ENCODE measurements around the gene DNAH6.

DNAH6 gene

DNA sequence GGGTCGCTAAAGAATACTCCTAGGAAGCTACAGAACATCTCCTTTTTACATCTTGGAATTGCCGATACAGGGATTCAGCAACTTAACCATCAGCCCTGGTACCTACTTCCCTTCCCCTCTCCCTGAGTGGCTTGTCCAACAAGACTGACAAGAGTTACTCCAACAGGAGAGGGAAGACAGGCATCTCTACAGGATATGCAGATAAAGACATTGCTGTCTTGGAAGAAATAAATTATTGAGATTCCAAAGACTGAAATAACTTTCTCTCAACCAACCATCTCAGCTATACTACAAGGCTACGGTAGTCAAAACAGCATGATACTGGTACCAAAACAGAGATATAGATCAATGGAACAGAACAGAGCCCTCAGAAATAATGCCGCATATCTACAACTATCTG is 277.3 kb downstream of the DNAH6 start:
- no peak for DNase-seq (ENCODE audit: low read depth in 2 of 2)

DNA sequence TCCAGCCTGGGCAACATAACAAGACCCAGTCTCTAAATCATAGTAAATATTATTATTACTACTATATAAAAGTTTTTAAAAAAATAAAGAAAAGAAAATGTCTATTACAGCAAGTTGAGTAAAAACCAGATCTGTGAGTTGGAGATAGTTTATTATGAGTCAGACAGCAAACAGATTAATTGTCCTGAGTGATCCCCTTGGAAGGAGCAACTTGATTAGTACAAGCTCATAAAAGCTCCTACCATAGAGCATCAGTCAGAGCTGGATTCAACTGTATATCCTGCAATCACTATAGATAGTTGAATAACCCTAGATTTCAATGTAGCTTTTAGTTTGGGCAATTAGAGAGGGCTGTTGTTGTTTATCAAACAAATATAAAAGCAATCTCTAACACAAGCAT is 280.5 kb downstream of the DNAH6 start:
- DNase-seq (ENCODE audit: low read depth in 2 of 2): no peak

DNA sequence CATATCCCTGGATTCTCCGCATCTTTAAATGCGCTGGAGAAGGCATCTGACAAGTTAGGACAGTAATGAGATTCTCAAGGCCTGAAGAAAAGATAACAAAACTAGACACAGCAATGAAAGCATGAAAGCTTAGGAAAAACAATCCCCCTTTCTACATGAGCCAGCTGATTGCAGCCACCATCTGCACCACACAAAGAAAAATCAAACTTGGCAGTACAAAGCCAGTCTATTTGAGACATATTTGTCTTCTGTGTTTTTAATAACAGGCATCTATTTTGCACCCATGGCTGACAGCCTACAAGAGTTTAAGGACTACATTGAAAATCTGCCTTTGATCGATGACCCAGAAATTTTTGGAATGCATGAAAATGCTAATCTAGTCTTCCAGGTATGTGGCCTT is 281.0 kb downstream of the DNAH6 start:
- DNase-seq (ENCODE audit: low read depth in 2 of 2): no peak

DNA sequence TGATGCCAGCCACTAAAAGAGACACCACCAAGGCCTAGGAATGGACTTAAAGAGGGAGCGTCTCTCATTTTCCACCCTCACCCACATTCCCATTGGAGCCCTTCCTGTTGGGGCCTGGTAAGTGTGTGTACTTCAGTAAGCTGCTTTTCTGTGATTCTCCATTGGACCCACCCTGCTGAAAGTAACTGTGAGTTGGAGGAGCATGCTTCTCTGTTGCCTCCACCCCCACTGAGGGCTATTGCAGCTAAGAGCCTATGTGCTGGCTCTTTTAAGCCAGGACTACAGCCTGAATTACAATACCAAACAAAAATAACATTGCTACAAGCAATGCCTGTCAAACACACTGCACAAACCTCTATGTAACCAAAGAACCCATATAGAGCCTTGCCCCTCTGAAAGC is 283.5 kb downstream of the DNAH6 start:
- DNase-seq (ENCODE audit: low read depth in 2 of 2): no peak

DNA sequence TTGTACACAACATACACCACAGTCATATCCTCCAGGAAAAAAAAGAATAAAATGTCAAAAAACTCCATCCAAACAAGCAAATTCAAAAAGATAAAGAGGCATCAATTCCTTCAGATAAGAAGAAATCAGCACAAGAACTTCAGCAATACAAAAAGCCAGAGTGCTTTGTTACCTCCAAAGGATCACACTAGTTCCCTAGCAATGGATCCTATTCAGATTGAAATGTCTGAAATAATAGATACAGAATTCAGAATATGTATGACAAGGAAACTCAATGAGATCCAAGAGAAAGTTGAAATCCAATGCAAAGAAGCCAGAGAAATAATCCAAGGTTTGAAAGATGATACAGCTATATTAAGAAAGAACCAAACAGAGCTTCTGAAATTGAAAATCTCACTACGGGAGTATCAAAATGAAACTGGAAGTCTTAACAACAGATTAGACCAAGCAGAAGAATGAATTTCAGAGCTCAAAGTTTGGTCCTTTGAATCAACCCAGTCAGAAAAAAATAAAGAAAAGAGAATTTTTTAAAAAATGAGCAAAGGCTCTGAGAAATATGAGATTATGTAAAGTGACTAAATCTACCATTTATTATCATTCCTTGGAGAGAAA is 284.0 kb downstream of the DNAH6 start:
- DNase-seq (ENCODE audit: low read depth in 2 of 2): no peak

DNA sequence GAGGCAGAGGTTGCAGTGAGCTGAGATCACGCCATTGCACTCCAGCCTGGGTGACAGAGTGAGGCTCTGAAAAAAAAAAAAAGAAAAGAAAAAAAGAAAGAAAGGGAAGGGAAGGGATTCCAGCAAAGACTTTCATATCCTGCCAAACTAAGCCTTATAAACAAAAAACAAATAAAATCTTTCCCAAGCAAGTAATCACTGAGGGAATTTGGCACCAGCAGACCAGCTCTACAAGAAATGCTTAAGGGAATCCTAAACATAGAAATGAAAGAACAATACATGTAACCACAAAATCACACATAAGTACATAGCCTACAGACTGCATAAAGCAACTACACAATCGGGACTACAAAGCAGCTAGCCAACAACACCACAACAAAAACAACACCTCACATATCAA is 285.5 kb downstream of the DNAH6 start:
- no peak for DNase-seq (ENCODE audit: low read depth in 2 of 2)

DNA sequence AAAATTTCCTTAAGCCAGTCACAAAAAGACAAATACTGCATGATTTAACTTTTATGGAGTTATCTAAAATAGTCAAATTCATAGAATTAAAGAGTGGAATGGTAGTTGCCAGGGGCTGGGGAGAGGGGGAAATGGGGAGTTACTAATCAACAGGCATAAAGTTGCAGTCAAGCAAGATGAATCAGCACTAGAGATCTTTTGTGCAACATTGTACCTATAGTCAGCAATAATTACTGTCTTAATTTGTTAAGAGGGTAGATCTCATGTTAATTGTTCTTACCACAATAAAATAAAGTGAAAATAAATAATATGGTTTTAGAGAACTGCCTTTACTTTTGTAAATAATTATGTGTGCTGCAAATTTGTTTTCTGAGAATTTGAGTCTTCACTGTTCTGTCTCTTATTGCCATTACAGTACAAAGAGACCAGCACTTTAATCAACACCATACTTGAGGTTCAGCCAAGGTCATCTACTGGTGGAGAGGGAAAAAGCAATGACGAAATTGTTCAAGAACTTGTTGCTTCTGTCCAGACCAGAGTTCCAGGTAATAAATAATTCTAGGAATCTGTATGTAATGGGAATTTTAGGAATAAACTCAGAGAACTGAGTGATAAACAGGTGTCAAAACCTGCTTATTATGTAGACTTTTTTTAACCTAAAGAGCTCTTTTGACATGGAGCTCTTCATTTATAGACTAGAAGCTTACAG is 289.1 kb downstream of the DNAH6 start:
- DNase-seq (ENCODE audit: low read depth in 2 of 2): no peak

DNA sequence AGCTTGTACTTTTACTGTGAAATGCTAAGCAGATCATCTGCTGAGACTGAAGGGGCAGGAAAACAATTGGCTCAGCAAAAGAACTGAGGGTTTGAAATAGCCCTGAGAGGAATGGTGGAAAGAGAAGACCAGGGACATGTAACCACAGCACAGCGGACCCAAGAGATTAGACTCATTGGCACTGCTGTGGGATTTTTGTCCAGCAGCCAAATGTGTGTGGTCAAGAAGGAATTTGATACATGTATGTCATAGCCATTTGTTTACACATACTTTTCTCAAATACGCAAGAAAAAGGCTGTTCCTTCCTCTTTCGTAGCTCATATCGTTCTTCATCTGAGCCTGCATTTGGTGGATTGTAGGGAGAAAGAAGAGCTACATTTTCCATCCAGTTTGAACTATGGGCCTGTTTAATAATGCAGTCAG is 290.8 kb downstream of the DNAH6 start:
- DNase-seq (ENCODE audit: low read depth in 2 of 2): no peak

DNA sequence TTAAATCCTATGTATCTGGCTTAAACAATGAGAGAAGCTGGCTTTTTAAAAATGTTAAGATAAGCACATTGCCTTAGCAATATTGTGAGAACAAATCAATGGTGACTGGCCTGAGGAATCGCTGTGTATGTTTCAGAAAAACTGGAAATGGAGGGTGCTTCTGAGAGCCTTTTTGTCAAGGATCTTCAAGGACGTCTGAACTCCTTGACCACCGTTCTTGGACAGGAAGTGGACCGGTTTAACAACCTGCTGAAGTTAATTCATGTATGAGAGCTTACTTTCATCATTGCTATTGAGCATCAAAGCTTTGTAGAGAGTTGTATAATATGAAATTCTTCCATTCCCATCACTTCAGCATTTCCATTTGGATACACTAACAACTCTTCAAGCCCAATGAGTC is 292.0 kb downstream of the DNAH6 start:
- no peak for DNase-seq (ENCODE audit: low read depth in 2 of 2)

DNA sequence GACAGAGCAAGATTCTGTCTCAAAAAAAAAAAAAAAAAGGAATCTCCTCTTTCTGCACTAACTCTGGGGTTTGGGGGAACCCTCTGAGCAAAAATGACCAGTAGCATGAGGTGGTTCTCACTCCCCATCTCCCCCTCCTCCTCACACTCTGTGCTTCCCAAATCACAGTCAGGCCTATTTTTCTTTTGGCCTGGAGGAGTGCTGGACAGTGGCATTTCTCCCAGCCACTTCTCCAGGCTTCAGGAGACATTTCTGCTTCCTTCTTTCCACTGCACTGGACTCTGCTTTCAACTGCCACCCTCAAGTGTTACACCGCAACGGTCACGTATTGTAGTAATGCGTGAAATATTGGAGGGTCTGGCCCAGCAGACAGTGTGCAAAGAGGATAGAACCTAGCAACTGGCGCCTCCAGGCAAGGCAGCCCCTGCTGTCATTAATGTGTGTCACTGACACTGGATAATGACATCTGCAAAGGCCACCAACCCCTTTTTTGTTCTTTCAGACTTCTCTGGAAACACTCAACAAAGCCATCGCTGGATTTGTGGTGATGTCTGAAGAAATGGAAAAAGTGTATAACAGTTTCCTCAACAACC is 295.6 kb downstream of the DNAH6 start:
- DNase-seq (ENCODE audit: low read depth in 2 of 2): no peak

DNA sequence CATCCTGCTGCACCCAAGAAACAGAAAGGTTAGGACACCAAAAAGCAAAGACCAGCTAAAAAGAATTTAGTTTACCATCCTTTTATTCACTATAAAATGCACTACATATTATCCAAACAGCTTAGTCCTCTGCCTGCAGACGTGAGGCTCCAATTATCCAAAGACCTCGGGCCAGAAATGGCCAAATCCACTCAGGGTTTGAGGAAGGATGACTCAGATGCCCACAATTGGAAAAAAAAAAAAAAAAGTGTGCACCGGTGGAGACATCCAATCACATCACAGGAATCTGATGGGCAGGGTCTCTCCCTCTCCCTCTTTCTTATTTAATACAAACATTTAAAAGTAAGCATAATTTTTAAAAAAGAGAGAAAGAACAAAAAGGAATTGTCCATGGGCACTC is 298.8 kb downstream of the DNAH6 start:
- no peak for DNase-seq (ENCODE audit: low read depth in 2 of 2)

DNA sequence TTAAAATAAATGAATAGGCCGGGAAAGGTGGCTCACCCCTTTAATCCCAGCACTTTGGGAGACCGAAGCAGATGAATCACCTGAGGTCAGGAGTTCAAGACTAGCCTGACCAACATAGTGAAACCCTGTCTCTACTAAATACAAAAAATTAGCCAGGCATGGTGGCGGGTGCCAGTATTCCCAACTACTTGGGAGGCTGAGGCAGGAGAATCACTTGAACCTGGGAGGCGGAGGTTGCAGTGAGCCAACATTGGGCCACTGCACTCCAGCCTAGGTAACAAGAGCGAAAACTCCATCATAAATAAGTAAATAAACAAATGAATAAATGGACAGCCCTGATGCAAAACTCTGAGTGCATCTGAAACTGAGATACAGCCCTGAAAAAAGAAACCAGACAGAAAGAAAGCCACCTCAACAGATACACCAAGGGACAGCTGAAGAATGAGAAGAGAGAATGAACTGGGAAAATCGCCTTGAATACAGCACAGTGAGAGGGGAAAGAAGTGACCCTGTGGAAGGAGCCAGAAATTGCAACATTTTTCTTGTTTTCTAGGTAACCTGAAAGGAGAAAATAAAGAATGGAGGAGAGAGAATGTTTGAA is 300.2 kb downstream of the DNAH6 start:
- no peak for DNase-seq (ENCODE audit: low read depth in 2 of 2)

DNA sequence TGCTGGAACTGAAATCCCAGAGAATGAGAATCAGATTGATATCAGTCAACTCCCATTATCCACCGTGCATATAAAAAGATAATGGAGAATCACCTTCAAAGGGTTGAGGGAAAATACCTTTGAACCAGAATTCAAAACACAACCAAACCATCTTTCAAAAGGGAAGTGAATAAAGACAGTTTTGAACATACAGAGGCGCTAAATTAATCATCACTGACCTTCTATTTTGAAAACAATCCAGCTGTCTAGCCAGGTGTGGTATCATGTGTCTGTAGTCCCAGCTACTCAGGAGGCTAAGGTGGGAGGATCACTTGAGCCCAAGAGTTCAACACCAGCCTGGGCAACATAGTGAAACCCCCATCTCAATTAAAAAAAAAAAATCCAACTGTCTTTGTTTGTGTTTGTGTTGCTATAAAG is 300.9 kb downstream of the DNAH6 start:
- DNase-seq (ENCODE audit: low read depth in 2 of 2): no peak

DNA sequence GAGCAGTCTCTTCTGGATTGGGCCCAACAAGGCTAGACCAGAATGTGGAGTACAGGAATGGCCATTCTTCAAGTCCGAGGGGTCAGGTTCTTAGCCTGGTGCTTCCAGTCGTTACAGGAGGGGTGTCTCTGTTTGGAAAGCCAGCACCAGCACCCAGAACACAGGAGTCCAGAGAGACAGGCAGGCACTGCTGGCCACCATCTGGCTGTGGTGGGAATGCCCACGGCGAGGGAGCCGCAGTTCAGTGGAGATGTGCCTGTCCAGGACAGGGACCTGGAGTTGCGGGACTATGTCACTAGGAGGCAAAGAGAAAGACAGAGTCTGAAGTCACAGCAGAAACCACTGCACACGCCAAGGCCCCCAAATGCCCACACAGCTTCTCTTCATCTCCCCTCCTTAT is 305.5 kb downstream of the DNAH6 start:
- no peak for DNase-seq (ENCODE audit: low read depth in 2 of 2)

DNA sequence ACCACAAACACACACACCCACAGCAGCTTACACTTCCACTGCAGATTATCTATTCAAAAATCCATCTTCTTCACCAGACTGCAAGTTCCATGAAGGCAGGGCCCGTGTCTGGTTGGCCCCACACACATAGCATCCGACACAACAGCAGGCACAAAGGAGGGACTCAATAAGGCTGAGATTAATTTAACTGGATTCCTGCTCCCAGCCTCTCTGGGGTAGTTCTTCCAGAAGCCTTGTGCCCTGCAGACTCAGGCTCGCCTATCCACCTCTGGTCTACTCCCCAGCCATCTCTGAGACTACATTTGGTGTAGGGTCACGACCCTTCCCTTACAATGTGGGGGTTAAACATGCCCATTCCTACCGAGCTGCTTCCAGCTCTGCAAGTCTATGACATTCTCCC is 306.9 kb downstream of the DNAH6 start:
- DNase-seq (ENCODE audit: low read depth in 2 of 2): no peak

DNA sequence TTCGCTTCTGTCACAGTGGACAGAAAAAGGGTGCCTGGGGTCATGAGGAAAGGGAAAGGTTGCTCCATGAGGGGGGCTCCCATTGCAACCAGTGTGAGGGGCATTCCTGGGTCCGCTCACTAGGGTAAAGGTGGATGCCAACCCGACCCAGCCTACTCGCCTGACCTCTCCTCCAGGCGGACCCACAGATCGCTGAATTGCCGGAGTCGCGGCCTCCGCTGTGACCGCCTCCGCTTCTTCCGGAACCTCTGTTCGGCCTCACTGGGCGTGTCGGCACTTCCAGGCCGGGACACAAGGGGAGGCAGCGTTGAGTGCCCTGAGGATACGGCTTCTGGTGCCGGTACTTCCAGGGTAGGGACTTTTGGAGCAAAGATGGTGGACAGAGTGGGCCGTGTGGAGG is 307.5 kb downstream of the DNAH6 start:
- DNase-seq (ENCODE audit: low read depth in 2 of 2): no peak

DNA sequence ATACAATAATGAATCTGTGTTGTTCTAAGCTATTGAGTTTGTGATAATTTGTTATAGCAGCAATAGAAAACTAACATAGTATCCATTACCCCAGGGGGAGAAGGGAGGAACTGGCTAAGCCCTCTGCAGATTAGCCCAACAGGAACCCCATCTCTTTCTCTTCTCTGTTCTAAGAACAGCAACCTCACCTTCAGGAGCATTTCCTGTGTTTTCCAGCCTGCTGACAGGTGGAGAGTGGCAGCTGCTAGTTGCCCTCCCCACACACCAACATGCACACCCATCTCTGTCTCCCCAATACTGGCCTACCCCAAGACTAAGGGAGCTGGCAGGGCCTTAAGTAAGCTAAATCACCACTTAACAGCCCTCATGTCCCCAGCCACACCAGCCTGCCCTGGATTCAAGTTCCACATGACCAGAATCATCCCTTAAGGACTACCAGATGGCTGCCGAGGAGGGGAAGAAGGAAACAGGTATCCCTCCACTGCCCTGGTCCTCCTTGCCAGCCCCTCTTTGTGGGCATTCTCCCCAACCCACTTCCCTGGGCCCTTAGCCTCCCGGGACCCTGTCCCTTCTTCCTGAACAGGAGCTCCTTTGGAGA is 311.8 kb downstream of the DNAH6 start:
- no peak for DNase-seq (ENCODE audit: low read depth in 2 of 2)

DNA sequence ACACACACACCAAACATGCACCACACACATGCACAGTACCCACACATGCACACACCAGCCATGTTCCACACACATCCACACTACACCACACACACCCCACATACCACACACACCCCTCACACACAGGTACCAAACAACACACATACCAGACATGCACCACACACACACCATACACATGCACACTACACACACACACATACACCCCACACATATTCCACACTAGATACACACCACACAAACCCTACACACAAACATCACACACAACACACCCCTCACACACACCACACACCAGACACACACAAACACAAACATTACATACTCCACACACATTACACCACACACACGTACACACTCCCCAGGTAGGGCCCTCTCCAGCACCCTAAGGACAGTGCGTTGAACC is 313.4 kb downstream of the DNAH6 start:
- no peak for DNase-seq (ENCODE audit: low read depth in 2 of 2)

DNA sequence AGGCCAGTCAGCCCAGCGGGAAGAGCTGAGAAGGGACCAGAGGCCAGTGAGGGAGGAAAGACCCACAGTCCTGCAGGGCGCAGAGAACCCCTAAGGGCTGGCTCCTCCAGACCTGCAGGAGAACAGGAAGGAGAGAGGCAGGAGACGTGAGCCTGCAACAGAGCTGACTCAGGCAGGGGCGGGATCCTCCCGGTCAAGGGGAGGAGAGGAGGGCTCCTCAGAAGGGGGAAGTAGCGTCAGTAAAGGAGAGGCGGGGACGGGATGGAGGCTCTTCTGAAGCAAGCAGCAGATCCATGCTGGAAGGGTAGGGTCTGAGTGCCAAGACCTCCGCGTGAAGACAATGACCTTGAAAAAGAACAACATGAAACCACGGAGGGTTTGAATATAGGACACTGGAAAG is 313.8 kb downstream of the DNAH6 start:
- no peak for DNase-seq (ENCODE audit: low read depth in 2 of 2)

DNA sequence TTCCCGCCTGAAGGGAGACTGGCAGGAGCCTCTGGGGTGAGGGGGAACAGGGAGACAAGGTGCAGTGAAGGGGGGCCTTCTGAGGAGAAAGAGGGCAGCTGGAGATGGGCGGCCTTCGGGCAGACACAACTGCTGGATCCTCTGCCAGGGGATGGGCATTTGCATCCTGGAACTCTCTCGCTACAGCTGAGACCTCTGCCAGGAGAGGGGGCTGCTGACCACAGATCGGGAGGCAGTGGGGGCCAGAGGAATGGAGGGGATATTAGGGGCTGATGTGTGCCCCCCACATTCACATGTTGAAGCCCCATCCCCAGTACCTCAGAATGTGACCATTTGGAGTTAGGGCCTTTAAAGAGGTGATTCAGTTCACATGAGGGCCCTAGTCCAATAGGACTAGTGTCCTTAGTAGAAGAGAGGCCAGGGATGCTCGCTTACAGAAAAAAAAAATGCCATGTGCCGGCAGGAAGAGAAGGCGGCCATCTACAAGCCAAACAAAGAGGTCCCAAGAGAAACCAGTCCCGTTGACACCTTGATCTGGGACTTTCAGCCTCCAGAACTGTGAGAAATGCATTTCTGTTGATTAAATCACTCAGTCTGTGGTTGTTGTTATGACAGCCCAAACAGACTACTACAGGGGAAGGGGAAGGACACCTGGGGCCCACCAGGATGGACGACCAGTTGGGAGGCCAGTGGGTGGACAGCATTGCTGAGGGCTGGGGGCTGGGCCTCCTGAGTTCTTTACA is 314.6 kb downstream of the DNAH6 start:
- DNase-seq (ENCODE audit: low read depth in 2 of 2): no peak

DNA sequence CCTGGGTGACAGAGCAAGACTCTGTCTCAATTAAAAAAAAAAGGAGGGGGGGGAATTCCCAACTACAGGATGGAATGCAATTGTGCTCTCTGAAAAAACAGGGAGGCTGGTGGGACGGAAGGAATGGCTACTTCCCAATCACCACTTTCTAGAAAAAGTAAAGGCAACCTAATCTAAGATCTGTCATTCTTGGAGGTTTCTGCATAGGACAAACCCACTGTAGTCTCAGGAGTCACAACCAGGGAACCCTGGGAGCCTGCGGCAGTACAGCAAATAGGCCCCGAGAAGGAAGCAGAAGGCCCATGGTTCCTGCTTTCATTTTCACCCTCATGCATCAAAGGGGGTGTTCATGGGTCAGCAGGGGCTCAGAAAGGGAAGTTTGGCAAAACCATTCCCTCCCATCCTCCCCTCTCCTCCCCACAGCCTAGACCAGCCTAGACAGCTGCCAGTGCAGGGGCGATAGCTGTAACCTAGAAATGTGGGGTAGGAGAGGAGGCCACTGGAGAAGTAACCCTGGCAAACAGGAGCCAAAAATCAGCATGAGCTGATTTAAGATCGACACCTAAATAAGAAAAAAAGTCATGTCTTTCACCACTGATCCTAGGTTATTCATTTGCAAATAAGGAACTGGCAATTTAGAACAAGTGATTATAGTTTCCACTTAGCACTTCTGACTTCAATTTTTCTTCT is 316.6 kb downstream of the DNAH6 start:
- DNase-seq (ENCODE audit: low read depth in 2 of 2): no peak

All from stimulated activated CD8-positive, alpha-beta memory T cell treated with anti-CD3 and anti-CD28 coated beads, Interleukin-2, amount 100 ng/mL, for 48 hours (primary cell).